T-helper 17 cell (primary cell): ENCODE results near the gene NR1D2. TPM values are rescaled to one million over a fixed set of nuclear protein-coding genes. Genes with fewer than 3 reads are reported as not detected.

Source experiments
- total RNA-seq, 4 donors: library from RNA in 2 of 4; stranded (reverse) in 2 of 4; gene quantifications; one replicate each; pipeline ENCODE4 v1.2.3 and lab custom pipeline; 2022 to 2026

The NR1D2 gene
- total RNA-seq, 2 donors from 2014 or later, result 132 to 171 TPM

Other genes with a start within 250 kb of the NR1D2 start
- 10 to 100 TPM; 62.2 to 70.7 TPM for gene UBE2E1, start 139.3 kb upstream of the NR1D2 start, total RNA-seq
- 1 to 10 TPM; 2.6 to 2.7 TPM for gene NKIRAS1, start 28.3 kb upstream of the NR1D2 start, total RNA-seq
- gene RPL15, start 28.2 kb upstream of the NR1D2 start, total RNA-seq, result 1,000 to 10,000 TPM; 1,887 to 2,036 TPM